GM18505 (cell line): Measurements from ENCODE around the gene CCNI.
A peak's percentile ranks its signal among the peaks of the same experiment; 100 is the strongest.
"Not testable (repeated sequence)": the region's sequence is repeated elsewhere in the genome, so short reads cannot be mapped to it uniquely, and the experiment has no call there.

Experiments used
- ATAC-seq: cut with Tn5 transposase; IDR thresholded peaks from one replicate; pipeline ENCODE4 v1.9.1; 2021; ENCODE audit not compliant: unreplicated experiment
- POLR2A ChIP-seq: IDR thresholded peaks from 4 replicates; pipeline ENCODE4 v1.6.1; 2011; ENCODE audit warnings: borderline replicate concordance; ENCODE audit not compliant: insufficient read depth, insufficient read length; ENCODE audit errors: extremely low read depth

Gene CCNI

GRCh38 chr4:77097611-77098010 is 21.8 kb upstream of the CCNI start:
- TF ChIP-seq POLR2A: no peak
- no peak for ATAC-seq

GRCh38 chr4:77095101-77095821 is 19.5 kb upstream of the CCNI start:
- no peak for TF ChIP-seq POLR2A
- peak; percentile 96 for ATAC-seq

- no peak for ATAC-seq
- no peak for TF ChIP-seq POLR2A
Measured at GRCh38 chr4:77094496-77094895, 18.7 kb upstream of the CCNI start.

GRCh38 chr4:77093401-77093800 is 17.6 kb upstream of the CCNI start:
- TF ChIP-seq POLR2A: no peak
- ATAC-seq: no peak

- no peak for TF ChIP-seq POLR2A
- ATAC-seq: no peak
Measured at GRCh38 chr4:77092975-77093374, 17.2 kb upstream of the CCNI start.

GRCh38 chr4:77089866-77090265 is 14.1 kb upstream of the CCNI start:
- ATAC-seq: no peak
- TF ChIP-seq POLR2A: no peak

- not testable (repeated sequence) for ATAC-seq
Measured at GRCh38 chr4:77087027-77087426, 11.2 kb upstream of the CCNI start.

- TF ChIP-seq POLR2A: no peak
- no peak for ATAC-seq
Measured at GRCh38 chr4:77084019-77084639, 8.3 kb upstream of the CCNI start.

GRCh38 chr4:77082886-77083608 is 7.3 kb upstream of the CCNI start:
- no peak for ATAC-seq
- no peak for TF ChIP-seq POLR2A

- ATAC-seq: not testable (repeated sequence)
Measured at GRCh38 chr4:77080806-77081205, 5.0 kb upstream of the CCNI start.

- no peak for TF ChIP-seq POLR2A
- no peak for ATAC-seq
Measured at GRCh38 chr4:77079281-77079680, 3.5 kb upstream of the CCNI start.

- no peak for ATAC-seq
- no peak for TF ChIP-seq POLR2A
Measured at GRCh38 chr4:77078401-77078800, 2.6 kb upstream of the CCNI start.

- ATAC-seq: no peak
- TF ChIP-seq POLR2A: no peak
Measured at GRCh38 chr4:77076889-77077635, 1.3 kb upstream of the CCNI start.

- no peak for TF ChIP-seq POLR2A
- peak; percentile 56 for ATAC-seq
Measured at GRCh38 chr4:77074981-77075855, 571 bp downstream of the CCNI start.
